ENCODE data around the gene ERGIC3. TPM values are rescaled to one million over a fixed set of nuclear protein-coding genes. Genes with fewer than 3 reads are reported as not detected.

The ERGIC3 gene
- total and polyA plus RNA-seq, 2 donors (not counting 3 experiments of a cell fraction or from before 2014, with no cell fraction given): 203 to 419 TPM

DNA sequence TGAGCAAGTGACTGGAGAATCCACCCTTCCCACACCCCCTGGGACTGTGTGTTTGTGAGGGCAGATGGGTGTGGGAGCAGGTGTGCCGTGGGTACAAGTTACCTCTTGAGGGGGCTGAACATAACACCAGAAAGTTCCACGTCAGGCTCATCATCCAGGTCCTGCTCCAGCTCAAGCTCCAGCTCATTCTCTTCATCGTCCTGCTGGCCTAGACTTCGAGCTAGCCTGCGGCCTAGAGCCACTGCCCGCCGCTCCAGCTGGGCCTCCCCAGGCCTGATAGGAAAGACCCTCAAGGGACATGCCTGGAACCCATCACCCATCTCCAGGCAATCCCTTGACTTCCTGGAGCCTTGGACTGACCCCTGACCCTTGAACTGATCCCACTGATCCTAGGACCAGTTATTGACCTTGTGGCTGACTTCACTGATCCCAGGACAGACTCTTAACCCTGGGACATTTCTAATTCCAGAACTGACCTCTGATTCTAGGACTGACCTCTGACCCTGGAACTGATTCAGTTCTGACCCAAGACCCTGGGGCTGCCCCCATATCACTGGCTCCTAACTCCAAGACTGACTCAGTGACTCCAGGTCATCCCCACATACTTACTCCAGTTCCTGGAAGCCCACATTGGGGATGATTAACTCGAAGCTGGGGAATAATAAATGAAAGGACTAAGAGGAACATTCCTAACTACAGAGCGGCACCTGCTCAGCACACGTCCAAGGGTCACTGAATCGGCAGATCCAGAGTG, 62.0 kb downstream of the ERGIC3 start:
- TF ChIP-seq EZH2 (IDR thresholded peaks at IDR 0.05; ENCODE audit: borderline replicate concordance, low read depth, low read length, severe bottlenecking) (no peak), FOS (IDR thresholded peaks at IDR 0.05; ENCODE audit: borderline replicate concordance, insufficient read depth, low read length) (no peak)
- TF ChIP-seq, protein P1, sequence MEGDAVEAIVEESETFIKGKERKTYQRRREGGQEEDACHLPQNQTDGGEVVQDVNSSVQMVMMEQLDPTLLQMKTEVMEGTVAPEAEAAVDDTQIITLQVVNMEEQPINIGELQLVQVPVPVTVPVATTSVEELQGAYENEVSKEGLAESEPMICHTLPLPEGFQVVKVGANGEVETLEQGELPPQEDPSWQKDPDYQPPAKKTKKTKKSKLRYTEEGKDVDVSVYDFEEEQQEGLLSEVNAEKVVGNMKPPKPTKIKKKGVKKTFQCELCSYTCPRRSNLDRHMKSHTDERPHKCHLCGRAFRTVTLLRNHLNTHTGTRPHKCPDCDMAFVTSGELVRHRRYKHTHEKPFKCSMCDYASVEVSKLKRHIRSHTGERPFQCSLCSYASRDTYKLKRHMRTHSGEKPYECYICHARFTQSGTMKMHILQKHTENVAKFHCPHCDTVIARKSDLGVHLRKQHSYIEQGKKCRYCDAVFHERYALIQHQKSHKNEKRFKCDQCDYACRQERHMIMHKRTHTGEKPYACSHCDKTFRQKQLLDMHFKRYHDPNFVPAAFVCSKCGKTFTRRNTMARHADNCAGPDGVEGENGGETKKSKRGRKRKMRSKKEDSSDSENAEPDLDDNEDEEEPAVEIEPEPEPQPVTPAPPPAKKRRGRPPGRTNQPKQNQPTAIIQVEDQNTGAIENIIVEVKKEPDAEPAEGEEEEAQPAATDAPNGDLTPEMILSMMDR (IDR thresholded peaks at IDR 0.05; ENCODE audit: extremely low read depth in 1 of 2, insufficient read depth in 1 of 2, low read depth in 1 of 2, low read length in 2 of 2): no peak
- Histone ChIP-seq H3K36me3 (ENCODE audit: control insufficient read depth in 2 of 2, extremely low read depth in 1 of 2, insufficient read depth in 2 of 2, low read length in 2 of 2) (no peaks in the 10 kb centered on the region), H3K4me1 (ENCODE audit: control insufficient read depth, extremely low read depth, insufficient read depth, low read length) (peaks cover 8% of the 10 kb centered on the region), H3K79me2 (ENCODE audit: control insufficient read depth, insufficient read depth, low read length) (no peaks in the 10 kb centered on the region), H3K27me3 (ENCODE audit: control insufficient read depth in 2 of 2, insufficient read depth in 2 of 2, low read length in 2 of 2) (peaks cover 9 to 13% of the 10 kb centered on the region in 2 experiments), H2AFZ (ENCODE audit: low read depth, low read length) (no peak overlapping the region), H3K27ac (ENCODE audit: insufficient read depth, low read depth, low read length) (no peak overlapping the region), H3K4me2 (ENCODE audit: insufficient read depth, low read length) (no peak overlapping the region), H3K9ac (replicated peaks; ENCODE audit: extremely low read depth, insufficient read depth, low read length) (no peak overlapping the region), H4K20me1 (replicated peaks; ENCODE audit: control insufficient read depth, extremely low read depth, insufficient read depth, low read length) (no peaks in the 10 kb centered on the region), H3K4me3 (replicated peaks in 1 of 3; ENCODE audit: insufficient read depth in 1 of 3, low read depth in 1 of 3, low read length in 3 of 3) (no peak overlapping the region), H3K9me1 (replicated peaks; ENCODE audit: control insufficient read depth, extremely low read depth, insufficient read depth, low read length) (no peaks in the 10 kb centered on the region), H3K9me3 (replicated peaks; ENCODE audit: control insufficient read depth, insufficient read depth, low read length) (no peaks in the 10 kb centered on the region)
- intact Hi-C loops (cut with micrococcal nuclease): loop anchor here (5.0 kb wide), 2 partner anchors 93 to 142 kb away; partner anchors contain the start of genes NFS1 and ROMO1
- DNase-seq (ENCODE audit: low read depth, low spot score) (no peak), FAIRE-seq (no peak)
- BruUV-seq (replicated peaks): no TSS peak
- ChIA-PET CTCF (interaction anchor here (0.9 to 2.0 kb wide), 12 partner anchors 8 to 141 kb away, joined by 3 to 12 read pairs (median 3); partner anchors contain the start of gene SPAG4), POLR2A (no interaction called here)
- dilution Hi-C loops (cut with MboI; ENCODE audit: extremely low pct_ligation_motif_present, low sequenced_read_pairs): no loop called here

DNA sequence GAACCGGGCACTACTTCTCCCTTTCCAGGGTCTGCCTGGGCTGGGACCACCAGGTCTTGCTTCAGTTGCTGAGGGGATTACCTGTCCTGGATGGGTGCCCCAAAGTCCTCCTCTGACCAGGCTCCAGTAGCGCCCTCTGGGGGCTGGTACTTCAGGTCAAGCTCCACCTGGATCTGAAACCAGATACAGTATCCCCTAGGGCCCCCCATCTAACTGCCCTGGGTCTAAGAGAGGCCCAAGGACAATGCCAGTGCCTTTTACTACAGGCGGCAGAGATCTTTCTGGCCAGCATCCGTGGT, 62.5 kb downstream of the ERGIC3 start:
- FAIRE-seq (no peak), DNase-seq (ENCODE audit: low read depth, low spot score) (peak; percentile 23)
- no peaks in the 10 kb centered on the region for H4K20me1 ChIP-seq (replicated peaks; ENCODE audit: control insufficient read depth, extremely low read depth, insufficient read depth, low read length)
- no peaks in the 10 kb centered on the region for H3K79me2 ChIP-seq (ENCODE audit: control insufficient read depth, insufficient read depth, low read length)
- no TSS peak for BruUV-seq (replicated peaks)
- no peak overlapping the region for H3K27ac ChIP-seq (ENCODE audit: insufficient read depth, low read depth, low read length)
- H3K4me3 ChIP-seq (replicated peaks in 1 of 3; ENCODE audit: insufficient read depth in 1 of 3, low read depth in 1 of 3, low read length in 3 of 3): no peak overlapping the region
- ChIA-PET CTCF (interaction anchor here (0.9 to 2.0 kb wide), 13 partner anchors 8 to 141 kb away, joined by 3 to 12 read pairs (median 3); partner anchors contain the start of gene SPAG4), POLR2A (no interaction called here)
- no peak overlapping the region for H3K9ac ChIP-seq (replicated peaks; ENCODE audit: extremely low read depth, insufficient read depth, low read length)
- H3K36me3 ChIP-seq (ENCODE audit: control insufficient read depth in 2 of 2, extremely low read depth in 1 of 2, insufficient read depth in 2 of 2, low read length in 2 of 2): no peaks in the 10 kb centered on the region
- peaks cover 8% of the 10 kb centered on the region for H3K4me1 ChIP-seq (ENCODE audit: control insufficient read depth, extremely low read depth, insufficient read depth, low read length)
- dilution Hi-C loops (cut with MboI; ENCODE audit: extremely low pct_ligation_motif_present, low sequenced_read_pairs) (no loop called here), intact Hi-C loops (cut with micrococcal nuclease) (loop anchor here (5.0 kb wide), 2 partner anchors 93 to 142 kb away; partner anchors contain the start of genes NFS1 and ROMO1)
- H3K4me2 ChIP-seq (ENCODE audit: insufficient read depth, low read length): no peak overlapping the region
- H2AFZ ChIP-seq (ENCODE audit: low read depth, low read length): no peak overlapping the region
- peaks cover 9 to 13% of the 10 kb centered on the region in 2 experiments for H3K27me3 ChIP-seq (ENCODE audit: control insufficient read depth in 2 of 2, insufficient read depth in 2 of 2, low read length in 2 of 2)
- no peaks in the 10 kb centered on the region for H3K9me3 ChIP-seq (replicated peaks; ENCODE audit: control insufficient read depth, insufficient read depth, low read length)
- H3K9me1 ChIP-seq (replicated peaks; ENCODE audit: control insufficient read depth, extremely low read depth, insufficient read depth, low read length): no peaks in the 10 kb centered on the region
- TF ChIP-seq FOS (IDR thresholded peaks at IDR 0.05; ENCODE audit: borderline replicate concordance, insufficient read depth, low read length) (no peak), EZH2 (IDR thresholded peaks at IDR 0.05; ENCODE audit: borderline replicate concordance, low read depth, low read length, severe bottlenecking) (no peak), JUN (IDR thresholded peaks at IDR 0.05; ENCODE audit: borderline replicate concordance, insufficient read depth, insufficient read length, low read depth) (no peak), POLR2AphosphoS5 (IDR thresholded peaks at IDR 0.05; ENCODE audit: insufficient read depth, low read depth, low read length) (no peak)
- TF ChIP-seq, protein P1 (IDR thresholded peaks at IDR 0.05; ENCODE audit: extremely low read depth in 1 of 2, insufficient read depth in 1 of 2, low read depth in 1 of 2, low read length in 2 of 2): peak; percentile 39 to 45
- TF ChIP-seq, protein P2, sequence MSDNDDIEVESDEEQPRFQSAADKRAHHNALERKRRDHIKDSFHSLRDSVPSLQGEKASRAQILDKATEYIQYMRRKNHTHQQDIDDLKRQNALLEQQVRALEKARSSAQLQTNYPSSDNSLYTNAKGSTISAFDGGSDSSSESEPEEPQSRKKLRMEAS (IDR thresholded peaks at IDR 0.05; ENCODE audit: insufficient read depth, insufficient read length): no peak
